IPS-18c (cell line): ENCODE measurements around the gene OR2L8.
A peak's percentile ranks its signal among the peaks of the same experiment; 100 is the strongest.
"Not testable (repeated sequence)": the region's sequence is repeated elsewhere in the genome, so short reads cannot be mapped to it uniquely, and the experiment has no call there.

Source experiments
- H3K4me3 ChIP-seq: 2 replicates; pipeline ENCODE4 v1.7.0; 2013; ENCODE audit warnings: low read depth, mild to moderate bottlenecking, low read length, moderate library complexity; ENCODE audit not compliant: insufficient read depth
- H3K9me3 ChIP-seq: one replicate; pipeline ENCODE4 v1.6.1; 2013; ENCODE audit warnings: mild to moderate bottlenecking, low read length, moderate library complexity; ENCODE audit not compliant: control insufficient read depth, insufficient read depth

Gene OR2L8, protein sequence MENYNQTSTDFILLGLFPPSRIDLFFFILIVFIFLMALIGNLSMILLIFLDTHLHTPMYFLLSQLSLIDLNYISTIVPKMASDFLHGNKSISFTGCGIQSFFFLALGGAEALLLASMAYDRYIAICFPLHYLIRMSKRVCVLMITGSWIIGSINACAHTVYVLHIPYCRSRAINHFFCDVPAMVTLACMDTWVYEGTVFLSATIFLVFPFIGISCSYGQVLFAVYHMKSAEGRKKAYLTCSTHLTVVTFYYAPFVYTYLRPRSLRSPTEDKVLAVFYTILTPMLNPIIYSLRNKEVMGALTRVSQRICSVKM

DNA sequence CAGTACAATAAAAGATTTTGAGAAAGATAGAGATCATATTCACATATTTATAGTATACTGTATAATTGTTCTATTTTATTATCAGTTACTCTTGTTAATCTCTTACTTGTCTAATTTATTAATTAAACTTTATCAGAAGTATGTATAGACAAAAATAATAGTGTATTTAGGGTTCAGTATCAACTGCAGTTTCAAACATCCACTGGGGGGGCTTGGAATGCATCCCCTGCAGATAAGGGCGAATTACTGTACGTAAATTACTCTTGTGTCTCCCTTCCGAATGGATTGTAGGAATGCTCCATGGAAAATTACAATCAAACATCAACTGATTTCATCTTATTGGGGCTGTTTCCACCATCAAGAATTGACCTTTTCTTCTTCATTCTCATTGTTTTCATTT, at the start of gene OR2L8:
Gene OR2L8, plus strand, starts transcription at position 301 of the 400 bp plus-strand sequence. Its CDS starts 0 bp downstream, at position 301.
- H3K9me3 ChIP-seq, result no peaks in the 10 kb centered on the region
- no peak within 1 kb of the TSS for H3K4me3 ChIP-seq

DNA sequence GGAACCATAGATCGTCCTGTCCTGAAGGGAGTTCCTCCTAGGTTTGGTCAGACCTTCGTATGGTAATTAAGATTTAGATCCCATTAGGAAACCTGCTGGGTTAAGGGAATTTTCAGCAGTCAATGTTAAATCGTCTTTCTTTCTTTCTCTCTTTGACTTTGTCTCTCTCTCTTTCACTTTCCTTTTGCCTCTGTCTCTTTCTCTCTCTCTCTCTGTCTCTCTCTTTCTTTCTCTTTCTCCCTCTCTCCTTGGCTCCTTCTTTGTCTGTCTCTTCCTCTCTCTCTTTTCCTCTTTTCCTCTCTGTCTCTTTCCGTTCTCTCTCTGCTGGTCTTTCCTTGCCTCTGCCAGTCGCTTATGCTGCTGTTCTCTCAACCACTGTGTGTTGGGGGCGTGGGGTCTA, 44.5 kb upstream of the OR2L8 start:
- H3K9me3 ChIP-seq, result peaks cover 2% of the 10 kb centered on the region
- H3K4me3 ChIP-seq, result no peak overlapping the region

DNA sequence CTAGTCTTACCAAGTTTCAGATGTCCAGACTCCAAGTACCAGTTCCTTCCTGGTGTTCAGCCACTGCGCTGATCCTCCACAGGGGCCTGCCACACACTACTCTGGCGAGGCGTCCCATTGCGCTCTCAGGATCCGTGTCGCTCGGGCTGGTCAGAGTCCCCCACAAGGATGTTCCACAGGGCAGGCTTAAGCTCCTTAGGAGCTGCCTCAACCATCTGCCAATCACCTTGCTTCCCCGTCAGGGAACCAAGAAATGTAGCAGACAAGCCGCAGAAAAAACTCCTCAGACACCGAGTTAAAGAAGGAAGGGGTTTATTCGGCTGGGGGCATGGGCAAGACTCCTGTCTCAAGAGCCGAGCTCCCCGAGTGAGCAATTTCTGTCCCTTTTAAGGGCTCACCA, 43.5 kb upstream of the OR2L8 start:
- Histone ChIP-seq H3K9me3 (peaks cover 2% of the 10 kb centered on the region), H3K4me3 (no peak overlapping the region)

DNA sequence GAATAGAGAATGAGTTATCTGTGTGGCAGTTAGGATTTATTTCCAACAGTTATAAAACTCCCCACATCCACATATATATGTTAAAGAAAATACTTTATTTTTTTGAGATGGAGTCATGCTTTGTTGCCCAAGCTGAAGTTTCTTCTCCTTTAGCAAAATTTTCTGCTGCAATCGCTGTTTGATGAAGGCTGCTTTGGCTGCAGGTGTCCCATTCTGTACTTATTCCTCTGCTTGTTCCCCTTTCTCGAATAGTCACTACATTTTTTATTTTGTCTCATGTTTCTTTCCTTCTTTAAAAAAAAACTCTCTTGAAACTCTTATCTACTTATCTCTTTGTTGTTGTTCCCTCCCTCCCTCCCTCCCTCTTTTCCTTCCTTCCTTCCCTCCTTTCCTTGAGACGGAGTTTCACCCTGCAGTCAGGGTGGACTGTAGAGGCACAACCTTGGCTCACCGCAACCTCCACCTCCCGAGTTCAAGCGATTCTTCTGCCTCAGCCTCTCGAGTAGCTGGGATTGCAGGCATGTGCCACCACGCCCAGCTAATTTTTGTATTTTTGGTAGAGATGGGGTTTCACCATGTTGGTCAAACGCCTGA, 42.7 kb upstream of the OR2L8 start:
- no peak overlapping the region for H3K4me3 ChIP-seq
- peaks cover 2% of the 10 kb centered on the region for H3K9me3 ChIP-seq

DNA sequence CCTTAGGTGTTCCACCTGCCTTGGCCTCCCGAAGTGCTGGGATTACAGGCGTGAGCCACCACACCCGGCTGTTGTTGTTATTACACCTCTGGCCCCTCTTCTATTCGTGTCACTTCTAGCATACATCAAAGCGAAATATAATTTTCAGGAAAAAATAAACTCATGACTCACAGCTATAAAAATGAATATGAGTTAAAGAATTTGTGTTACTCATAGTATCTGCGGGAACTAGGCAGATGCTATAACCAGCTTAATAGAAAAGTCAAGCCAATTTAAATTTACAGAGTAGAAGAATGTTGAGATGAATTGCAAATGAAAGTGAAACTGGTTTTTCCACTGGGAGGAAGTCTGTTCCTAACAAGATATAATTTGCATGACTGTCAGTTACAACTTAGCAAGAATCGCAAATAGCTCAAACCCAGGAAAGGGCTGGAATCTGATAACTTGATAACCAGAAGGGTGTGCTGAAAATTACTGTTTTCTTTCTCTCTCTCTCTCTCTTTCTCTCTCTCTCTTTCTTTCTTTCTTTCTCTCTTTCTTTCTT, 42.1 kb upstream of the OR2L8 start:
- peaks cover 2% of the 10 kb centered on the region for H3K9me3 ChIP-seq
- H3K4me3 ChIP-seq, result no peak overlapping the region

DNA sequence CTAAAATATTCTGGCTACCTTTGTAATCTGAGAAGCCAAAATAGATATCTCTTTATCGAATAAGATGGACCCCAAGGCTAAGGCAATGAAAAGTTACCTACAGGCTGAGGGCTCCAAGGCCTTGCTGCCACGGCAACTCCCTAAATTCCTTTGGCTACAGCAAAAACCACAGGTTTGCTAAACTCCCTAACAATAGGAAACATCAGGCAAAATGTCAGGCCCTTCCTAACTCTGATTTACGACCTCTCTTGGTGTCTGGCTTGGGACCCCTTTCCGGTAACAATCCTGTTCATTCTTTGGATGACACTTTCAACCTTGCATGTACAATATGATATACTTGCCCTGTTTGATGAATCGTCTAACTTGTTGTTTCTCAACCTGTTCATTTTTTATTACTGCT, 39.9 kb upstream of the OR2L8 start:
- H3K9me3 ChIP-seq, result peaks cover 4% of the 10 kb centered on the region
- no peak overlapping the region for H3K4me3 ChIP-seq

DNA sequence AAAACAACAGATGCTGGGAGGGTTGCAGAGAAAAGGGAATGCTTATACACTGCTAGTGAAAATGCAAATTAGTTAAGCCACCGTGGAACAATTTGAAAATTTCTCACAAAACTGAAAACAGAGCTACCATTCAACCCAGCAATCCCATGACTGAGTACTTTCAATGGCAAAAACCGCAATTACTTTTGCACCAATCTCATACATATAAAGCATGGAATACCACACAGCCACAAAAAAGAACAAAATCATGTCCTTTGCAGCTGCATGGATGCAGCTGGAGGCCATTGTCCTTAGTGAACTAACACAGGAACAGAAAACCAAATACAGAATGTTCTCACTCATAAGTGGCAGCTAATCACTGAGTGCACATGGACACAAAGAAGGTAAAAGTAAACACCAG, 34.9 kb upstream of the OR2L8 start:
- Histone ChIP-seq H3K9me3 (peaks cover 2% of the 10 kb centered on the region), H3K4me3 (no peak overlapping the region)

DNA sequence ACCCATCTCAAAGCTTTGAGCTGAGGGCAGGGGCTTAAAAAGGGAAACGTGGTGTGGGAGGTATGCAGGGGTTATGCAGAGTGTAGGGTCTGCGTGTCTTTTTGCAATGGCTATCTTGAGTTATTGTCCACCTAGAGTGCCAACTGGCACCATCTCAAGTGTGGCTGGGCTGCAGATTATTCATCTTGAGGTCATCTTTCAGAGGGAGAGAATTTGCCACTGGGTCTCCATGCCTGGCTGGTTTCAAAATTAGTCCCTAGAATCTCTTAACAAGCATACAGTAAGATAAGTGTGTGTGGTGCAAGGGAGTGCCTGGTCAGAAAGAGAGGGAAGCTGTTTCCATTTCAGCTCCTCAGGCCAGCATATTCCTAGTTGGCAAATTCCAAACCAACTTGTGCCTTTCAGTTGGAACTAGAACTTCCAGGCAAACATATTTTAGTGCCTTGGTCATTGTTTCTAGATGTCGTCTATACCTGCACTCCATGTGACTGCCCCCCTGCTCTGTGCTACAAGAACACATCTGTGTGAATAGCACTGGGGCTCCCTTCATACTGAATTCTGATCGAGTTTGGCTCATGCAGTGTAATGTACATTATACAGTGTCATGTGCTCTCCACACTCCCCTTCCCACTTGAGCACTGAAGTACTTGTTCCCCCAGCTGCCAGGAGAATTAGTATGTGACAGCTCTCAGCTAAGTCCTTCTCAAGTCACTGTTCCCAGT, 33.6 kb upstream of the OR2L8 start:
- Histone ChIP-seq H3K4me3 (no peak overlapping the region), H3K9me3 (peaks cover 2% of the 10 kb centered on the region)

DNA sequence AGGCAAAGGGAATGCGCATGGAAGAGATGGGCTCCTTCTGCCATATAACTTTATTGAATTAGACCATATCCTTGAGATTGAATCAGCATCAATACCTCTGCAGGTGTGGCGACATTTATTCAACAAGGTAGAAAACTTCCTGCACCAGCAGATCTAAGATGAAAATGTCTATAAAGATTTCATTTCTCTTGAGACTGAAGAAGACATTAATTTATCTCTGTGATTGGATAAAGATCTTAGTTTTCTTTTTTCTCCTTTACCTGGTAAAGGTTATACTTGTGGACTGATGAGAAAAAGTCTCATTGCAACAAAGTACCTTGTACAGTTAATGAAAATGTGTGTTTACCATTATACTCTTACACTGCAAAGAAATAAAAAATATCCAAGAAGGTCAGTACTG, 28.7 kb upstream of the OR2L8 start, which contains the start of gene OR2T8:
Gene OR2T8, plus strand, starts transcription at position 301 of the 400 bp plus-strand sequence. CDS start 766 bp downstream, outside the sequence.
- H3K9me3 ChIP-seq, result no peaks in the 10 kb centered on the region
- H3K4me3 ChIP-seq, result no peak within 1 kb of the TSS

DNA sequence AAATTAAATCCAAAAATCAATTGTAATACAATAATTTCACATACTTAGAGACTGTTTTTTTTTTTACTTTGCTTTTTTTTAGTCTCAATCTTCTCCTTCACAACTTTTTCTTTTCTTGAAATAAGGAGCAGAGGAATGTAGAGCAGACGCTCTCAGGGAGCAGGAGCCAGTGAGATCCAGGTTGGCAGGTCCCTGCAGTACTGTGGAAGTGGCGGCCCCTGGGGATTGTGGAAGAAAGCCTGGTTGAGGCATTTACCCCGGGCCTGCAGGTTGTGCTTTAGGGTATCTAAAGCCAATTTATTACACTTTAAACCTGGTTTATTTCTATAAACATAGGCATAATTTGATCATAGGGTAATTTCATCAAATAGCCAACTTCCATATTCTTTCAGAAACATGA, 24.7 kb upstream of the OR2L8 start:
- no peak overlapping the region for H3K4me3 ChIP-seq

DNA sequence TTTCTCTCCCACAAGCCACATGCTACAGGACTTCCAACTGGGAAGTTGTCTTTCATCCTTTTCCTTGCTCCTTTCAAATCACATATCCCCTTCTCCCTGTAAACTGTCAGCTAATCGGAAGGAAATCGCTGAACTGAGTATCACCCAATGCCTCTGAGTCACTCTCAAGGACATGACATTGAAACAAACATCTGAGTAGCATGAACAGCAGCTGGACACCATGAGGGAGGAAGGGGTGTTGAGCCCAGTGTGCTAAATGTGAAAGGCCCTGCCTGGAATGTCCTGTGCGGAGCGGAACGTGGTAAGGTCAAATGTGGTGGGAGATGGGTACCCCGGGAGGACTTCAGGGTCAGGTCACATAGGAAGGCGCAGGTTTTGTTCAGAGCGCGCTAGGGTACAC, 23.8 kb upstream of the OR2L8 start, which contains the start of gene OR2AJ1:
Gene OR2AJ1, plus strand, starts transcription at position 22 of the 400 bp plus-strand sequence. CDS start 8,880 bp downstream, outside the sequence.
- Histone ChIP-seq H3K9me3 (no peaks in the 10 kb centered on the region), H3K4me3 (no peak within 1 kb of the TSS)

More for the DNA sequence above, 24.7 kb upstream of the OR2L8 start:
- H3K9me3 ChIP-seq, result no peaks in the 10 kb centered on the region

DNA sequence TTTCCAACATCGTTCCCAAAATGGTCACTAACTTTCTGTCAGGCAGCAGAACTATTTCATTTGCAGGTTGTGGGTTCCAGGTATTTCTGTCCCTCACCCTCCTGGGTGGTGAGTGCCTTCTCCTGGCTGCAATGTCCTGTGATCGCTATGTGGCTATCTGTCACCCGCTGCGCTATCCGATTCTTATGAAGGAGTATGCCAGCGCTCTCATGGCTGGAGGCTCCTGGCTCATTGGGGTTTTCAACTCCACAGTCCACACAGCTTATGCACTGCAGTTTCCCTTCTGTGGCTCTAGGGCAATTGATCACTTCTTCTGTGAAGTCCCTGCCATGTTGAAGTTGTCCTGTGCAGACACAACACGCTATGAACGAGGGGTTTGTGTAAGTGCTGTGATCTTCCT, 14.7 kb upstream of the OR2L8 start:
- no peak overlapping the region for H3K4me3 ChIP-seq
- H3K9me3 ChIP-seq, result no peaks in the 10 kb centered on the region

DNA sequence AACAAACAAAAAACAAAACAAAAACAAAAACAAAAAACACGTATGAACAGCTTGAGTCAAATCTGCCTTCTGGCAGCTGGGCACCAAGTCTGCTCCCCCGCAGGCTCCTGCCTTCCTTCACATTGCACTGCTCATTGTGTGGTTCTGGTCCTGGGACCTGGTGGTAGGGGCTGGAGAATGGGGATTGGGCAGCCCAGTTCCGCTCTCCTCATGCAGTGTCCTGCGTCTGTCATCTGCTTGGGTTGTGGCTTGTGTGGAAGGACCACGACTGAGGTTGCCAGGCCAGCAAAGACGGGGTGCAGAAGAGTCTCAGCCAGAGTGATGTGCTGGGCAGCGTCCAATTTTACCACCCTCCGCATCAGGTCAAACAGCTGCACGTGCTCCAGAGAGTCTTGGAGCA, 12.9 kb upstream of the OR2L8 start:
- H3K9me3 ChIP-seq, result no peaks in the 10 kb centered on the region
- no peak overlapping the region for H3K4me3 ChIP-seq

DNA sequence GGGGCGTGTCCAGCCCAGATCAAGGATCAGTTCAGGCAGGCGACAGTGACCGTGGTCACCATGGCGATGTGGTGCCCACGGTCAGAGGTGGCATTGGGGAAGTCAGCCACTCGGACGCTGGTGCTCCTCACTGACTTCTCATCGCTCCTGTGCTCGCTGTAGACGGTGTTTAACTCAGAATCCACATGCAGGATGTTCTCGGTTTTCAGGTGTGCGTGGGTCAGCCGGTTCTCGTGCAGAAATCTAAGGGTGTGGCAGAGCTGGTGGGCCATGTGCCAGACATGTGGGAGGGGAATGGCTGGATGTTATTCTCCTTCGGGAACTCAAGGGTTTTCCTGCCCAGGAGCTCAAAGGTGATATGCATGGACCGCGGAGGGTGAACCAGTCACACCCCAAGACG, 12.2 kb upstream of the OR2L8 start:
- Histone ChIP-seq H3K9me3 (no peaks in the 10 kb centered on the region), H3K4me3 (no peak overlapping the region)

DNA sequence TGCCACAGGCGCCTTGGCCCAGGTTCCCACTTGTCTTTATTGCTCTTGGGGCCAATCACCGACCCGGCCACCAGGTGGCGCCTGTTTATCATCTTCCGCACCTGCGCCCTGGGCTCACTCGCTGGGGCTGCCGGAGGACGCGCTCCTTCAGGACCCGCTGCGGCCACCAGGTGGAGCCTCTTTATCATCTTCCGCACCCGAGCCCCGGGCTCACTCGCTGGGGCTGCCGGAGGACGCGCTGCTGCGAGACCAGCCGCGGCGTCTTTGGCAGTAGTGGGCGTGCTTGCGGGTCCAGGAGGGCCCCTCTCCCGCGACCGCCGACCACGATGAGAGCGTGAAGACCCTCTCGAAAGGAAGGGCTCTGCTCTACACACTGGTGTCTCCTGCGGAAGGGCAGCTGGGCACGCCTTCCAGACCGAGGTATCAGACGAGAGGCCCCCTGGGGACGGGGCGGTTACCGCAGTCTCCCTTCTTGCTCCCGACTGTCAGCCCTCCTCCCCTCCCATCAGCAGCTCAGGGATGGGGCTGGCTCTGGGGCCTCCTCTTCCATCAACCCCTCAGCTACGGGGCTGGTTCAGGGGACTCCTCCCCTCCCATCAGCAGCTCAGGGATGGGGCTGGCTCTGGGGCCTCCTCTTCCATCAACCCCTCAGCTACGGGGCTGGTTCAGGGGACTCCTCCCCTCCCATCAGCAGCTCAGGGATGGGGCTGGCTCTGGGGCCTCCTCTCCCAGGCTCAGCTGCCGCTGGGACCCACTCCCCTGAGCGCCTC, 11.5 kb upstream of the OR2L8 start:
- H3K4me3 ChIP-seq, result peak overlapping the region; percentile 79

DNA sequence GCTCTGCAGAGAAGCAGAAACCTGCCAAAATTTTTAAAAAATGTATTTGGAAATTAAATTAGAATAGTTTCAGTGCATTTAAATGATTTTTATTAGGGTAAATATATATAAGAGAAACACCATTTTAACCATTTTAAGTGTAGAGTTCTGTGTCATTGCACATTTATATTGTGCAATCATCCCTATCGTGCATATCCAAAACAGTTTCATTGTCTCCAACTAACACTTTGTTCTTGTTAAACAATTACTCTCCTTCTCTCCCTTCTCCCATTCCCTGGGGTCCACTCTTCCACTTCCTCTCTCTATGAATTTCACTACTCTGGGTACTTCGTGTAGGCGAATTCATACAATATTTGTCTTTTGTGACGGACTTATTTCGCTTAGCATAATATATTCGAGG, 6.0 kb upstream of the OR2L8 start:
- Histone ChIP-seq H3K4me3 (no peak overlapping the region), H3K9me3 (no peaks in the 10 kb centered on the region)

More for the DNA sequence above, 11.5 kb upstream of the OR2L8 start:
- not testable (repeated sequence) for H3K9me3 ChIP-seq

DNA sequence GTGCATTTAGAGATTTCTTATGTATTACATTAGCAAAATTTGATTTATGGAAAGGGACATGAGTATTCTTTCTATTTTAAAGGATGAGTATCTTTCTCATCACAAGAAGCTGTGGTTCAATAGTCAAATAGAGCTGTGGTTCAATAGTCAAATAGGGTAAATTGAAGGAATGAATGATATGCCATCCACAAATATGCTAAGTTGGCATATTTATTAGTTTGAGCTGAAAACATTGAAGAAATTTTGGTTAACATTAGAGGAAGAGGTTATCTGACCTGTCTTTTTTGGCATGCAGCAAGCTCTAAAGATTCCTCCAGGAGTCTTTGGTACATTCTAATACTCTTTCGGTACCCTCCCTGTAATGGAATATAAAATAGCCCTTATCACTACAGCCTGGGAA, 4.8 kb downstream of the OR2L8 start:
- no peak overlapping the region for H3K4me3 ChIP-seq
- H3K9me3 ChIP-seq, result no peaks in the 10 kb centered on the region
